ENCODE measurements around the gene NOL12. TPM values are rescaled to one million over a fixed set of nuclear protein-coding genes. Genes with fewer than 3 reads are reported as not detected.

Gene NOL12
- total RNA-seq, 6 donors from 2014 or later = 23.5 to 89.1 (median 26.7) TPM

- peak overlapping the region in 3 of 4 donors; percentile 27 to 60 (median 54) for H3K27ac ChIP-seq
- ATAC-seq (ENCODE audit: low FRiP score in 2 of 2) = peak in 1 of 2 donors; percentile 30
- no peak overlapping the region for H3K4me3 ChIP-seq
- WGBS, 2 donors = 100% methylated on average over 1 of the region's 1 CpG
- no peaks in the 10 kb centered on the region for H3K27me3 ChIP-seq
- H3K9me3 ChIP-seq = no peaks in the 10 kb centered on the region
- no peak for DNase-seq
- H3K4me1 ChIP-seq = peaks cover 13 to 25% (median 24%) of the 10 kb centered on the region in 4 donors
- TF ChIP-seq POLR2A (IDR thresholded peaks at IDR 0.05) (no peak), EP300 (IDR thresholded peaks at IDR 0.05) (no peak), POLR2AphosphoS5 (IDR thresholded peaks at IDR 0.05) (no peak), CTCF (IDR thresholded peaks at IDR 0.05) (no peak)
- no peaks in the 10 kb centered on the region for H3K36me3 ChIP-seq
Observed at GRCh38 chr22:37728620-37729019, 42.5 kb downstream of the NOL12 start.

- Histone ChIP-seq H3K4me3 (no peak overlapping the region), H3K27me3 (no peaks in the 10 kb centered on the region), H3K9me3 (no peaks in the 10 kb centered on the region), H3K27ac (peak overlapping the region; percentile 9 to 55 (median 48)), H3K36me3 (no peaks in the 10 kb centered on the region), H3K4me1 (peaks cover 13 to 42% (median 29%) of the 10 kb centered on the region in 4 donors)
- ATAC-seq (ENCODE audit: low FRiP score in 2 of 2) (peak in 1 of 2 donors; percentile 48), DNase-seq (no peak)
- 83% methylated on average over 13 of the region's 13 CpGs for WGBS, 2 donors
- no peak for TF ChIP-seq EP300 (IDR thresholded peaks at IDR 0.05)
- TF ChIP-seq CTCF (IDR thresholded peaks at IDR 0.05) = peak in 2 of 6 experiments; percentile 20 to 36
Observed at GRCh38 chr22:37731804-37732471, 45.8 kb downstream of the NOL12 start.

- TF ChIP-seq POLR2A (IDR thresholded peaks at IDR 0.05) = no peak
- TF ChIP-seq POLR2AphosphoS5 (IDR thresholded peaks at IDR 0.05) = no peak
- no peak for TF ChIP-seq CTCF (IDR thresholded peaks at IDR 0.05)
- H3K4me1 ChIP-seq = peaks cover 13 to 36% (median 24%) of the 10 kb centered on the region in 4 donors
- no peaks in the 10 kb centered on the region for H3K27me3 ChIP-seq
- H3K36me3 ChIP-seq = no peaks in the 10 kb centered on the region
- peak in 1 of 2 donors; percentile 75 for DNase-seq
- H3K27ac ChIP-seq = no peak overlapping the region
- no peak overlapping the region for H3K4me3 ChIP-seq
- WGBS, 2 donors = 84 to 90% methylated on average over 13 to 18 of the region's 19 CpGs
- no peak for ATAC-seq (ENCODE audit: low FRiP score in 2 of 2)
- H3K9me3 ChIP-seq = no peaks in the 10 kb centered on the region
Observed at GRCh38 chr22:37732699-37733607, 46.8 kb downstream of the NOL12 start.

GRCh38 chr22:37733625-37734401 is 47.7 kb downstream of the NOL12 start:
- no peak overlapping the region for H3K4me3 ChIP-seq
- ATAC-seq (ENCODE audit: low FRiP score in 2 of 2) (no peak), DNase-seq (no peak)
- H3K4me1 ChIP-seq = peaks cover 9 to 30% (median 22%) of the 10 kb centered on the region in 4 donors
- H3K9me3 ChIP-seq = no peaks in the 10 kb centered on the region
- H3K27ac ChIP-seq = peak overlapping the region in 3 of 4 donors; percentile 8 to 43 (median 23)
- no peaks in the 10 kb centered on the region for H3K27me3 ChIP-seq
- WGBS, 2 donors = 79 to 89% methylated on average over 7 to 11 of the region's 11 CpGs
- no peaks in the 10 kb centered on the region for H3K36me3 ChIP-seq
- TF ChIP-seq POLR2AphosphoS5 (IDR thresholded peaks at IDR 0.05) (no peak), CTCF (IDR thresholded peaks at IDR 0.05) (no peak), POLR2A (IDR thresholded peaks at IDR 0.05) (no peak), EP300 (IDR thresholded peaks at IDR 0.05) (no peak)
